GM19328 (cell line): ENCODE data around the gene KRTAP5-6.

Experiments
- ATAC-seq: cut with Tn5 transposase; IDR thresholded peaks from one replicate; pipeline ENCODE4 v1.9.1; 2021; ENCODE audit warnings: mild to moderate bottlenecking, moderate library complexity; ENCODE audit not compliant: unreplicated experiment

The KRTAP5-6 gene

GRCh38 chr11:1696608-1697570, at the start of gene KRTAP5-6:
TSS of gene KRTAP5-6 (plus strand) at chr11:1697195. CDS start at chr11:1697246, 51 bp downstream.
- ATAC-seq: no peak

GRCh38 chr11:1647901-1648652, 48.9 kb upstream of the KRTAP5-6 start:
- ATAC-seq: no peak

- ATAC-seq: no peak
These were observed 48.2 kb upstream of the KRTAP5-6 start for GRCh38 chr11:1648653-1649420.

- ATAC-seq: no peak
These were observed 46.7 kb upstream of the KRTAP5-6 start for GRCh38 chr11:1650034-1650917.

- ATAC-seq: no peak
These were observed 46.1 kb upstream of the KRTAP5-6 start for GRCh38 chr11:1650918-1651262.

GRCh38 chr11:1651411-1651980, 45.5 kb upstream of the KRTAP5-6 start:
- ATAC-seq: no peak

GRCh38 chr11:1652026-1652425, 45.0 kb upstream of the KRTAP5-6 start:
- no peak for ATAC-seq

GRCh38 chr11:1652442-1652770, 44.6 kb upstream of the KRTAP5-6 start:
- ATAC-seq: no peak

GRCh38 chr11:1652771-1653540, 44.0 kb upstream of the KRTAP5-6 start:
- no peak for ATAC-seq

GRCh38 chr11:1653541-1654387, 43.2 kb upstream of the KRTAP5-6 start:
- ATAC-seq: no peak

GRCh38 chr11:1654388-1655167, 42.4 kb upstream of the KRTAP5-6 start:
- ATAC-seq: no peak

GRCh38 chr11:1655168-1656060, 41.6 kb upstream of the KRTAP5-6 start:
- ATAC-seq: no peak

- no peak for ATAC-seq
These were observed 40.9 kb upstream of the KRTAP5-6 start for GRCh38 chr11:1656061-1656441.

GRCh38 chr11:1656670-1657069, 40.3 kb upstream of the KRTAP5-6 start:
- ATAC-seq: no peak

- ATAC-seq: no peak
These were observed 37.5 kb upstream of the KRTAP5-6 start for GRCh38 chr11:1659506-1659905.

- no peak for ATAC-seq
These were observed 36.7 kb upstream of the KRTAP5-6 start for GRCh38 chr11:1660111-1660867.
